Measurements from ENCODE around the gene AGPAT2. TPM values are rescaled to one million over a fixed set of nuclear protein-coding genes. Genes with fewer than 3 reads are reported as not detected.

The AGPAT2 gene
- total and polyA plus RNA-seq, 2 of the 4 experiments (the other 2 are of a cell fraction) = 16.1 to 39.5 TPM

GRCh38 chr9:136681945-136682699 lies 5.1 kb downstream of the AGPAT2 start:
- Histone ChIP-seq H4K20me1 (ENCODE audit: insufficient read depth, low read length) (peaks cover 16% of the 10 kb centered on the region; the same call in 1 of the 2 replicates), H2AFZ (replicated peaks; ENCODE audit: low read length, poor library complexity) (no peak overlapping the region), H3K4me2 (ENCODE audit: low read depth, low read length) (no peak overlapping the region), H3K9ac (ENCODE audit: low read depth, low read length) (no peak overlapping the region), H3K56ac (ENCODE audit: extremely low read depth, insufficient read depth, low read length) (no peak overlapping the region), H2BK20ac (ENCODE audit: low read depth, low read length) (no peak overlapping the region), H3K9me1 (ENCODE audit: insufficient read depth, low read length) (no peaks in the 10 kb centered on the region), H3K4ac (ENCODE audit: low read depth, low read length) (no peak overlapping the region), H2AK5ac (ENCODE audit: low read depth, low read length) (no peak overlapping the region), H3K36me3 (ENCODE audit: control insufficient read depth, insufficient read depth, low read length) (no peaks in the 10 kb centered on the region; the same call in 1 of the 2 replicates), H4K5ac (ENCODE audit: low read depth, low read length) (no peak overlapping the region), H3K79me1 (ENCODE audit: low read depth in 1 of 2, low read length in 2 of 2) (peaks cover 18 to 49% of the 10 kb centered on the region in 2 experiments), H3K27me3 (ENCODE audit: control insufficient read depth, insufficient read depth, low read length) (no peaks in the 10 kb centered on the region), H3K9me3 (ENCODE audit: control insufficient read depth, insufficient read depth, low read length) (no peaks in the 10 kb centered on the region), H3K4me3 (ENCODE audit: insufficient read depth, low read depth, low read length) (no peak overlapping the region), H4K8ac (ENCODE audit: low read depth in 2 of 2, low read length in 2 of 2) (no peak overlapping the region), H3K4me1 (ENCODE audit: control insufficient read depth, insufficient read depth, low read length) (peaks cover 4% of the 10 kb centered on the region), H4K91ac (ENCODE audit: insufficient read depth, low read depth, low read length) (no peak overlapping the region), H3K23ac (ENCODE audit: low read depth, low read length) (no peak overlapping the region), H2BK5ac (ENCODE audit: low read depth, low read length, poor library complexity, severe bottlenecking) (no peak overlapping the region), H3K18ac (ENCODE audit: low read depth, low read length) (no peak overlapping the region), H2BK15ac (ENCODE audit: low read depth, low read length) (no peak overlapping the region), H2AK9ac (replicated peaks; ENCODE audit: low read depth, low read length, poor library complexity) (no peak overlapping the region), H2BK120ac (ENCODE audit: low read depth, low read length) (no peak overlapping the region), H3K14ac (replicated peaks; ENCODE audit: low read depth, low read length) (no peak overlapping the region), H3K27ac (ENCODE audit: insufficient read depth, low read length) (no peak overlapping the region)
- DNase-seq = no peak
- POLR2A ChIA-PET (ENCODE audit: unreplicated experiment) = no interaction called here
- intact Hi-C loops (cut with micrococcal nuclease) (no loop called here), in situ Hi-C loops (cut with MboI; ENCODE audit: low sequenced_read_pairs) (no loop called here), dilution Hi-C loops (cut with HindIII; ENCODE audit: low sequenced_read_pairs, unreplicated experiment) (no loop called here)
- ATAC-seq (ENCODE audit: low read depth) = no peak
- no TSS peak for BruUV-seq (replicated peaks)
- 90% methylated on average over 10 of the region's 20 CpGs; no CpG with 5 or more reads in 1 of the 2 experiments for WGBS, 2 experiments (ENCODE audit: extremely low coverage in 2 of 2, insufficient read length in 1 of 2)
- no peak for TF ChIP-seq POLR2A (IDR thresholded peaks at IDR 0.05; ENCODE audit: low read depth, low read length)
- no peak for TF ChIP-seq RAD21 (IDR thresholded peaks at IDR 0.05; ENCODE audit: low read length)
- TF ChIP-seq MXI1 (IDR thresholded peaks at IDR 0.05; ENCODE audit: borderline replicate concordance, low read depth, low read length) = no peak
- TF ChIP-seq CHD1 (IDR thresholded peaks at IDR 0.05; ENCODE audit: low read depth, low read length) = no peak
- no peak for TF ChIP-seq NFE2L2 (IDR thresholded peaks at IDR 0.05; ENCODE audit: low read depth, low read length)
- no peak for TF ChIP-seq RCOR1 (IDR thresholded peaks at IDR 0.05; ENCODE audit: insufficient replicate concordance, low read length)
- no peak for TF ChIP-seq CTCF (conservative IDR thresholded peaks at IDR 0.05; ENCODE audit: low read depth, low read length)
- no peak for TF ChIP-seq RFX5 (IDR thresholded peaks at IDR 0.05; ENCODE audit: low read depth, low read length)
- no peak for TF ChIP-seq MAFK (IDR thresholded peaks at IDR 0.05; ENCODE audit: low read depth, low read length)
- no peak for TF ChIP-seq CEBPB (IDR thresholded peaks at IDR 0.05; ENCODE audit: low read depth, low read length)
- no peak for TF ChIP-seq FOS (IDR thresholded peaks at IDR 0.05; ENCODE audit: low read depth, low read length)
- no peak for TF ChIP-seq SMC3 (IDR thresholded peaks at IDR 0.05; ENCODE audit: low read depth, low read length)
- TF ChIP-seq ELK1 (IDR thresholded peaks at IDR 0.05; ENCODE audit: borderline replicate concordance, low read depth, low read length) = no peak
- no peak for TF ChIP-seq MAZ (IDR thresholded peaks at IDR 0.05; ENCODE audit: borderline replicate concordance, low read depth, low read length)
- TF ChIP-seq BHLHE40 (IDR thresholded peaks at IDR 0.05; ENCODE audit: low read depth, low read length) = no peak
- TF ChIP-seq USF2 (IDR thresholded peaks at IDR 0.05; ENCODE audit: low read depth, low read length) = no peak
- CTCF ChIA-PET = no interaction called here

All from IMR-90 (cell line).